K562 (cell line): ENCODE results near the gene FHIT. TPM values are rescaled to one million over a fixed set of nuclear protein-coding genes. Genes with fewer than 3 reads are reported as not detected.

Source experiments
- CCAR2 ChIP-seq: fragments of 200-400 bp; formaldehyde crosslinking; IDR thresholded peaks from 2 replicates; pipeline ENCODE4 v1.6.1; 2017; ENCODE audit warnings: mild to moderate bottlenecking, low read depth, low read length
- CREM ChIP-seq: IDR thresholded peaks from 2 replicates; pipeline ENCODE4 v1.6.1; 2014; ENCODE audit warnings: antibody characterized with exemption, low read depth
- CXXC5 ChIP-seq: fragments of 250-450 bp; sonication (Bioruptor Pico); IDR thresholded peaks from 2 replicates; pipeline ENCODE4 v1.8.0; 2022; ENCODE audit warnings: inconsistent platforms, mild to moderate bottlenecking, moderate library complexity
- E2F3 ChIP-seq: fragments of 250-450 bp; sonication (Bioruptor Pico); IDR thresholded peaks from 2 replicates; pipeline ENCODE4 v1.4.0; 2020; ENCODE audit warnings: mild to moderate bottlenecking
- ETV1 ChIP-seq: fragments of 450-650 bp; conservative IDR thresholded peaks from 2 replicates; pipeline ENCODE4 v1.6.1; 2016; ENCODE audit warnings: missing genetic modification characterization, control low read depth, low read depth, missing compliant biosample characterization
- FOXP1 ChIP-seq: sonication (generic); formaldehyde crosslinking; IDR thresholded peaks from 2 replicates; pipeline ENCODE4 v1.8.0; 2022; ENCODE audit warnings: mild to moderate bottlenecking, missing genetic modification reagents
- NEUROD1 ChIP-seq: fragments of 150-350 bp; IDR thresholded peaks from 2 replicates; pipeline ENCODE4 v1.6.1; 2014; ENCODE audit warnings: borderline replicate concordance, low read length, low read depth; ENCODE audit not compliant: partially characterized antibody
- RBM25 ChIP-seq: fragments of 200-400 bp; formaldehyde crosslinking; IDR thresholded peaks from 2 replicates; pipeline ENCODE4 v1.6.1; 2018; ENCODE audit warnings: low read length, low read depth, moderate library complexity; ENCODE audit not compliant: severe bottlenecking
- RNF2 ChIP-seq: sonication (generic); IDR thresholded peaks from 2 replicates; pipeline ENCODE4 v1.6.1; 2016
- ZNF232 ChIP-seq: sonication (generic); formaldehyde crosslinking; IDR thresholded peaks from 2 replicates; pipeline ENCODE4 v1.8.0; 2022; ENCODE audit warnings: mild to moderate bottlenecking, missing genetic modification reagents
- ZNF253 ChIP-seq: fragments of 250-450 bp; sonication (Bioruptor Pico); conservative IDR thresholded peaks from 2 replicates; pipeline ENCODE4 v1.6.1; 2021; ENCODE audit warnings: mild to moderate bottlenecking
- polyA plus RNA-seq, 8 experiments: library from polyadenylated mRNA; depleted of rRNA in 4 of 8; stranded (reverse) in 5 of 8; unstranded in 3 of 8; fragments of >200 nt; fragmentation: Nextera tagmentation in 2 of 8; fragmentation: Illumina TruSeq in 1 of 8; extraction: Ambion mirVana in 2 of 8; extraction: Trizol in 1 of 8; gene quantifications; 2 replicates each; pipeline versions ENCODE4 v1.2.1 to v1.2.3, GENCODE V29; 2011 to 2014; ENCODE audit warnings: inconsistent platforms in 1 of 8, missing spikeins in 1 of 8
- total RNA-seq, 7 experiments: library from RNA; depleted of rRNA in 6 of 7; stranded (reverse); fragments of >200 nt in 6 of 7; fragmentation: Illumina TruSeq in 2 of 7; extraction: Trizol in 2 of 7; gene quantifications; 2 replicates each; pipeline versions ENCODE4 v1.2.1 to v1.2.3, GENCODE V29; 2011 to 2021; ENCODE audit warnings: low replicate concordance in 1 of 7
- TF ChIP-seq, protein P1 (sequence below), 2 experiments: fragments of 200-800 bp in 1 of 2; sonication (Bioruptor generic) in 1 of 2; sonication (generic) in 1 of 2; formaldehyde crosslinking in 1 of 2; IDR thresholded peaks in 1 of 2; conservative IDR thresholded peaks in 1 of 2; 2 replicates each; pipeline versions ENCODE4 v1.5.0 to v1.6.1; 2016 to 2020; ENCODE audit warnings: missing compliant biosample characterization in 1 of 2, missing genetic modification characterization in 1 of 2, missing genetic modification reagents in 1 of 2
- TF ChIP-seq, protein P2 (sequence below): fragments of 450-650 bp; IDR thresholded peaks from 2 replicates; pipeline ENCODE4 v1.6.1; 2016; ENCODE audit warnings: borderline replicate concordance
- TF ChIP-seq, protein P3 (sequence below): sonication (generic); formaldehyde crosslinking; IDR thresholded peaks from 2 replicates; pipeline ENCODE4 v1.8.1; 2023; ENCODE audit warnings: missing genetic modification reagents, mild to moderate bottlenecking, borderline replicate concordance

The FHIT gene
- total and polyA plus RNA-seq, 9 of the 15 experiments (the other 6 are each of a cell fraction or from before 2014, with no cell fraction given) = 1.7 to 9.1 (median 4.3) TPM

DNA sequence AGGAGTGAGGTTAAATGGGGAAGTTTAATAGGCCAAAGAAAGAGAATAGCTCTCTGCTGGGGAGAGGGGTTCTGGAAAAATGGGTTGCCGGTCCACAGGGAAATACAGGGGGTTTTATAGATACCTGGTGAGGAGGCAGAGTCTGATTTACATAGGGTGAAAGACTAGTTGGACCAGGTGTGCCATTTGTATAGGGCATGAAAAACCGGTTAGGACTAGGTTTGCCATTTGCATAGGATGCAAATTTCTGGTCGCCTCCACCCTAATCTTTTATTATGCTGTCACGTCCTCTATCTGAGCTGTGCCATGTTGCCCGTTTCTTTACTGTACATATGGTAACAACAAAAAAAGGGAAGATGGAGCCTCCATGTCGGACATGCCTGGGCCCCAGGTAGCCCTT, 960.1 kb downstream of the FHIT start (continued):
- TF ChIP-seq, protein P1, sequence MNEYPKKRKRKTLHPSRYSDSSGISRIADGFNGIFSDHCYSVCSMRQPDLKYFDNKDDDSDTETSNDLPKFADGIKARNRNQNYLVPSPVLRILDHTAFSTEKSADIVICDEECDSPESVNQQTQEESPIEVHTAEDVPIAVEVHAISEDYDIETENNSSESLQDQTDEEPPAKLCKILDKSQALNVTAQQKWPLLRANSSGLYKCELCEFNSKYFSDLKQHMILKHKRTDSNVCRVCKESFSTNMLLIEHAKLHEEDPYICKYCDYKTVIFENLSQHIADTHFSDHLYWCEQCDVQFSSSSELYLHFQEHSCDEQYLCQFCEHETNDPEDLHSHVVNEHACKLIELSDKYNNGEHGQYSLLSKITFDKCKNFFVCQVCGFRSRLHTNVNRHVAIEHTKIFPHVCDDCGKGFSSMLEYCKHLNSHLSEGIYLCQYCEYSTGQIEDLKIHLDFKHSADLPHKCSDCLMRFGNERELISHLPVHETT (CRISPR knock-in tag; conservative IDR thresholded peaks at IDR 0.05 in 1 of 2, IDR thresholded peaks at IDR 0.05 in 1 of 2) = no peak
- no peak for TF ChIP-seq NEUROD1
- TF ChIP-seq CCAR2 = no peak
- no peak for TF ChIP-seq RNF2
- no peak for TF ChIP-seq FOXP1 (CRISPR knock-in tag)
- TF ChIP-seq RBM25 = no peak
- TF ChIP-seq ZNF253 (CRISPR knock-in tag) = no peak
- no peak for TF ChIP-seq ZNF232 (CRISPR knock-in tag)
- TF ChIP-seq CREM = no peak
- no peak for TF ChIP-seq E2F3 (CRISPR knock-in tag)
- TF ChIP-seq ETV1 (tag) = no peak
- no peak for TF ChIP-seq CXXC5
- TF ChIP-seq, protein P2, sequence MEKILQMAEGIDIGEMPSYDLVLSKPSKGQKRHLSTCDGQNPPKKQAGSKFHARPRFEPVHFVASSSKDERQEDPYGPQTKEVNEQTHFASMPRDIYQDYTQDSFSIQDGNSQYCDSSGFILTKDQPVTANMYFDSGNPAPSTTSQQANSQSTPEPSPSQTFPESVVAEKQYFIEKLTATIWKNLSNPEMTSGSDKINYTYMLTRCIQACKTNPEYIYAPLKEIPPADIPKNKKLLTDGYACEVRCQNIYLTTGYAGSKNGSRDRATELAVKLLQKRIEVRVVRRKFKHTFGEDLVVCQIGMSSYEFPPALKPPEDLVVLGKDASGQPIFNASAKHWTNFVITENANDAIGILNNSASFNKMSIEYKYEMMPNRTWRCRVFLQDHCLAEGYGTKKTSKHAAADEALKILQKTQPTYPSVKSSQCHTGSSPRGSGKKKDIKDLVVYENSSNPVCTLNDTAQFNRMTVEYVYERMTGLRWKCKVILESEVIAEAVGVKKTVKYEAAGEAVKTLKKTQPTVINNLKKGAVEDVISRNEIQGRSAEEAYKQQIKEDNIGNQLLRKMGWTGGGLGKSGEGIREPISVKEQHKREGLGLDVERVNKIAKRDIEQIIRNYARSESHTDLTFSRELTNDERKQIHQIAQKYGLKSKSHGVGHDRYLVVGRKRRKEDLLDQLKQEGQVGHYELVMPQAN = no peak
- TF ChIP-seq, protein P3, sequence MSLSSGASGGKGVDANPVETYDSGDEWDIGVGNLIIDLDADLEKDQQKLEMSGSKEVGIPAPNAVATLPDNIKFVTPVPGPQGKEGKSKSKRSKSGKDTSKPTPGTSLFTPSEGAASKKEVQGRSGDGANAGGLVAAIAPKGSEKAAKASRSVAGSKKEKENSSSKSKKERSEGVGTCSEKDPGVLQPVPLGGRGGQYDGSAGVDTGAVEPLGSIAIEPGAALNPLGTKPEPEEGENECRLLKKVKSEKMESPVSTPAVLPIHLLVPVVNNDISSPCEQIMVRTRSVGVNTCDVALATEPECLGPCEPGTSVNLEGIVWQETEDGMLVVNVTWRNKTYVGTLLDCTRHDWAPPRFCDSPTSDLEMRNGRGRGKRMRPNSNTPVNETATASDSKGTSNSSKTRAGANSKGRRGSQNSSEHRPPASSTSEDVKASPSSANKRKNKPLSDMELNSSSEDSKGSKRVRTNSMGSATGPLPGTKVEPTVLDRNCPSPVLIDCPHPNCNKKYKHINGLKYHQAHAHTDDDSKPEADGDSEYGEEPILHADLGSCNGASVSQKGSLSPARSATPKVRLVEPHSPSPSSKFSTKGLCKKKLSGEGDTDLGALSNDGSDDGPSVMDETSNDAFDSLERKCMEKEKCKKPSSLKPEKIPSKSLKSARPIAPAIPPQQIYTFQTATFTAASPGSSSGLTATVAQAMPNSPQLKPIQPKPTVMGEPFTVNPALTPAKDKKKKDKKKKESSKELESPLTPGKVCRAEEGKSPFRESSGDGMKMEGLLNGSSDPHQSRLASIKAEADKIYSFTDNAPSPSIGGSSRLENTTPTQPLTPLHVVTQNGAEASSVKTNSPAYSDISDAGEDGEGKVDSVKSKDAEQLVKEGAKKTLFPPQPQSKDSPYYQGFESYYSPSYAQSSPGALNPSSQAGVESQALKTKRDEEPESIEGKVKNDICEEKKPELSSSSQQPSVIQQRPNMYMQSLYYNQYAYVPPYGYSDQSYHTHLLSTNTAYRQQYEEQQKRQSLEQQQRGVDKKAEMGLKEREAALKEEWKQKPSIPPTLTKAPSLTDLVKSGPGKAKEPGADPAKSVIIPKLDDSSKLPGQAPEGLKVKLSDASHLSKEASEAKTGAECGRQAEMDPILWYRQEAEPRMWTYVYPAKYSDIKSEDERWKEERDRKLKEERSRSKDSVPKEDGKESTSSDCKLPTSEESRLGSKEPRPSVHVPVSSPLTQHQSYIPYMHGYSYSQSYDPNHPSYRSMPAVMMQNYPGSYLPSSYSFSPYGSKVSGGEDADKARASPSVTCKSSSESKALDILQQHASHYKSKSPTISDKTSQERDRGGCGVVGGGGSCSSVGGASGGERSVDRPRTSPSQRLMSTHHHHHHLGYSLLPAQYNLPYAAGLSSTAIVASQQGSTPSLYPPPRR (CRISPR knock-in tag) = no peak
